A549 (cell line): ENCODE data around the gene SYT2.

Experiments used
- BHLHE40 ChIP-seq: IDR thresholded peaks from 2 replicates; pipeline ENCODE4 v1.6.1; 2012; ENCODE audit warnings: low read depth, low read length, inconsistent platforms
- CHD4 ChIP-seq: fragments of 200-600 bp; sonication (generic); IDR thresholded peaks from 2 replicates; pipeline ENCODE4 v1.6.1; 2016; ENCODE audit warnings: antibody characterized with exemption, mild to moderate bottlenecking, borderline replicate concordance
- CTCF ChIP-seq: fragments of >200 bp; sonication (Bioruptor Twin); formaldehyde crosslinking; IDR thresholded peaks from 3 replicates; pipeline ENCODE4 v1.5.1; 2016
- EHMT2 ChIP-seq: fragments of 200-600 bp; sonication (generic); IDR thresholded peaks from 2 replicates; pipeline ENCODE4 v1.6.1; 2016; ENCODE audit warnings: antibody characterized with exemption, low read depth, mild to moderate bottlenecking, moderate library complexity
- EP300 ChIP-seq, 2 experiments: fragments of >200 bp; sonication (Bioruptor Twin); formaldehyde crosslinking; IDR thresholded peaks; 2 replicates in 1 of 2; 3 replicates in 1 of 2; pipeline ENCODE4 v1.6.1; 2016 to 2017
- ESRRA ChIP-seq: fragments of 150-350 bp; IDR thresholded peaks from 2 replicates; pipeline ENCODE4 v1.6.1; 2014; ENCODE audit warnings: mild to moderate bottlenecking, low read length, borderline replicate concordance
- FOXS1 ChIP-seq: fragments of 250-450 bp; sonication (Bioruptor Pico); IDR thresholded peaks from 2 replicates; pipeline ENCODE4 v1.5.0; 2020; ENCODE audit warnings: mild to moderate bottlenecking, moderate library complexity
- HOXA7 ChIP-seq: fragments of 250-450 bp; sonication (Bioruptor Pico); IDR thresholded peaks from 2 replicates; pipeline ENCODE4 v1.5.0; 2020; ENCODE audit warnings: mild to moderate bottlenecking, moderate library complexity
- MAX ChIP-seq: IDR thresholded peaks from 2 replicates; pipeline ENCODE4 v1.6.1; 2012
- MYC ChIP-seq: IDR thresholded peaks from 2 replicates; pipeline ENCODE4 v1.6.1; 2012; ENCODE audit warnings: mild to moderate bottlenecking, inconsistent platforms, low read length, improper control_type of control experiment, borderline replicate concordance
- NFE2L2 ChIP-seq: fragments of 150-350 bp; conservative IDR thresholded peaks from 2 replicates; pipeline ENCODE4 v1.6.1; 2014; ENCODE audit warnings: low read length
- NPAS2 ChIP-seq: fragments of 250-450 bp; sonication (Bioruptor Pico); IDR thresholded peaks from 2 replicates; pipeline ENCODE4 v1.8.0; 2022; ENCODE audit warnings: mild to moderate bottlenecking, moderate library complexity, borderline replicate concordance
- POLR2A ChIP-seq: IDR thresholded peaks from 2 replicates; pipeline ENCODE4 v1.6.1; 2012; ENCODE audit warnings: mild to moderate bottlenecking, low read length
- TP53 ChIP-seq: fragments of 250-450 bp; sonication (Bioruptor Pico); IDR thresholded peaks from 2 replicates; pipeline ENCODE4 v1.5.0; 2021; ENCODE audit warnings: mild to moderate bottlenecking, moderate library complexity

- TF ChIP-seq NPAS2, result no peak
- no peak for TF ChIP-seq CTCF
- no peak for TF ChIP-seq MYC
- TF ChIP-seq POLR2A, result no peak
- no peak for TF ChIP-seq CHD4
- no peak for TF ChIP-seq HOXA7 (CRISPR knock-in tag)
- TF ChIP-seq BHLHE40, result no peak
- no peak for TF ChIP-seq MAX
- no peak for TF ChIP-seq EHMT2
- TF ChIP-seq EP300 (IDR thresholded peaks at IDR 0.05), result no peak
- no peak for TF ChIP-seq TP53
- no peak for TF ChIP-seq FOXS1 (CRISPR knock-in tag)
- TF ChIP-seq ESRRA, result no peak
- TF ChIP-seq NFE2L2, result no peak
These were observed 66.6 kb downstream of the SYT2 start for GRCh38 chr1:202643397-202644218.
